A204.1 (cell line): ENCODE results near the gene FGF14.
A peak's percentile ranks its signal among the peaks of the same experiment; 100 is the strongest.

ENCODE experiments used
- FAIRE-seq: peaks from 2 replicates; lab custom pipeline; 2012; peaks lifted over from hg19 to GRCh38; lab: Jason Lieb, UNC

Gene FGF14

GRCh38 chr13:101783554-101783953 lies 618.3 kb downstream of the FGF14 start:
- no peak for FAIRE-seq

DNA sequence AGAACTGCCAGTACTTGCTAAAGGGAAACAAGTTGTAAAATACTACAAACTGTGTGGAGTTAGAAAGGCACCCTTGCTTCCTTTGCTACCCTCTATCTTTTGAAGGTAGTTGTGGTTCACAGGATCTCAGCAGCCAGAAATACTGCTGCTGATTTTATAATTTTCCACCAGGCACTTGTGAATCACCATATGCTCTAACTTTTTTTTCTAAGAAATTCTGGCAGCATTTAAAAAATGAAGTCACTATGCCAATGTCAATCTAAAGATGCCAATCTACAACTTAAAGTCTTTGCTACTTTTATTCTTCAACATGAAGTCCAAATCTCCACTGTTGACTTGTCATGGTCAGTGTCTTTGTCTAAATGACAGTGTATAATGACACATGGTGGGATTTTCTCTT lies 621.6 kb downstream of the FGF14 start:
- no peak for FAIRE-seq

- FAIRE-seq: peak; percentile 11
Measured at GRCh38 chr13:101779147-101779546, 622.7 kb downstream of the FGF14 start.

GRCh38 chr13:101775267-101775666 lies 626.6 kb downstream of the FGF14 start:
- no peak for FAIRE-seq

GRCh38 chr13:101774393-101774792 lies 627.5 kb downstream of the FGF14 start:
- FAIRE-seq: no peak

- no peak for FAIRE-seq
Measured at GRCh38 chr13:101773062-101773461, 628.8 kb downstream of the FGF14 start.

DNA sequence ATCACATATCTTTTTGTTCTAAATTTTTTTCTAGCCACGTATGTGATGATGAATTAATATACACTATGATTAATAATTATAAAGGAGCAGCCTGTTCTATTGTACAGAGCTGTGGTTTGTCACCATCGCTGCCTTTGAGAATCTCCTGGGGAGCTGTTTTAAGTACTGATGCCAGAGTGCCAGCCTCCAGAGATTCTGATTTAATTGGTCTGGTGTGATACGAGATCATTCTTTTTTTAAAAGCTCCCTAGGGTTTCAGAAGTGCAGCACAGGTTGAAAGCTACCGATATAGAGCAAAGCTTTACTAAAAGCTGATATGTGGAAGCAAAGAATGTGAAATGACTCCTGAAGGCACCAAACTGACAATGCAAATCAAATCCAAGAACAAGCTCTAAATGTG lies 634.7 kb downstream of the FGF14 start:
- no peak for FAIRE-seq

- no peak for FAIRE-seq
Measured at GRCh38 chr13:101763191-101763590, 638.7 kb downstream of the FGF14 start.

DNA sequence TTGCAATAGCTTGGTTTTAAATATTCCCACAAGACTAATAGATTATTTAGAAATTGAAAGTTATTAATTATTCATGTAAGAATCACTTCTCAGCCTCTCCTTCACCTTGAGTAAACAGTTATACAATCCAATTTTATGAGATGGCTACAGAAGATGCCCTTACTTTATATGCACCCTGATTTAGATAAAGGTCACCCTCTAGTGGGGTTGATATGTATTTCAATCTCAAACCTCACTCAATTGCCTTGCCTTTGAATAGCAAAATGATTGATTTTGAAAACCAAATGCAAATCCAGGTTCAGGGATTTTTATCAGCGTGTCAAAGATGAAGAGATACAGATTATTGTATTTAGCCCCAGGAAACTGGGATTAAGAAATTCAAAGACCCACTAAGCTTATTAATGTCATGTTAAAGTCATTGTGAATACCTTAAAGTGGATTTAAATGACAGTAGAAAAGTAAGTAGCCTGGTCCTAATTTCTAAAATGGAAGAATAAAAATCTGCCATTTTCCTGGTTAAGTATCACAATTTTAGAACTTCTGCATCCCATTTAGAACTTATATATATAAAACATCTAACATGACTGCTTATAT lies 644.3 kb downstream of the FGF14 start:
- peak; percentile 97 for FAIRE-seq

GRCh38 chr13:101755228-101755887 lies 646.5 kb downstream of the FGF14 start:
- FAIRE-seq: no peak

DNA sequence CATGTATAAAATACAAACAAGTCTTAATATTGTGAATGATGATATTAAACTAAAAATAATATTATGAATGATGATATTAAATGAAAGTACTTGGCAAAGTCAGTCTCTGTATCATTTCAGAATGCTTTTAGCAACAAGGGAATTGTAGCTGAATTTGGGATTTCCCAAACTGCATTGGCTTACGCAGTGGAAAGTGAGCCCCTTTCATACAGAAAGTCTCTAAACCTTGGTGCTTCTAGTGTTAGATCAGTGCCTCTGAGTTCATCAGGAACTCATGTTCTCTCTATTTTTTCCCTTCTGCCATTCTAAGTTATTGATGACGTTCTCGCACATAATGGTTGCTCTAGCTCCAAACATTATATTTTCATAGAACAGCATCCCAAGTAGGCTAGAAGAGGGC lies 649.4 kb downstream of the FGF14 start:
- no peak for FAIRE-seq

GRCh38 chr13:101751488-101751887 lies 650.4 kb downstream of the FGF14 start:
- FAIRE-seq: no peak

DNA sequence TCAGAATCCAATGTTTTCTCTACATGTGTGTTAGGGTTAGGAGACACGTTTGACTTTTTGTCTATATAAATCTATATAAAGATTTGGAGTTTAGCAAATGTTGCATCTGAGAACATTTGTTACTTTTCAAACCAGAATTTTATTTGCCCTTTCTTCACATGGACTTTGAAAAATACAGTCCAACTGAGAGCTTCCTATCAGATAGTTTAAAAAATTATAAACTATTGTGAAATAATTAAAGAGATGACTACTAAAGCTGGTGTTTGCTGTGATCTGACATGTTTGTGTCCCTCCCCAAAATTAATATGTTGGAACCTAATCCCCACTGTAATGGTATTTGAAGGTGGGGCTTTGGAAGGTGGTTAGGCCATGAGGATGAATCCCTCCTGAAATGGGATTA lies 652.3 kb downstream of the FGF14 start:
- no peak for FAIRE-seq

- no peak for FAIRE-seq
Measured at GRCh38 chr13:101747039-101747438, 654.8 kb downstream of the FGF14 start.

DNA sequence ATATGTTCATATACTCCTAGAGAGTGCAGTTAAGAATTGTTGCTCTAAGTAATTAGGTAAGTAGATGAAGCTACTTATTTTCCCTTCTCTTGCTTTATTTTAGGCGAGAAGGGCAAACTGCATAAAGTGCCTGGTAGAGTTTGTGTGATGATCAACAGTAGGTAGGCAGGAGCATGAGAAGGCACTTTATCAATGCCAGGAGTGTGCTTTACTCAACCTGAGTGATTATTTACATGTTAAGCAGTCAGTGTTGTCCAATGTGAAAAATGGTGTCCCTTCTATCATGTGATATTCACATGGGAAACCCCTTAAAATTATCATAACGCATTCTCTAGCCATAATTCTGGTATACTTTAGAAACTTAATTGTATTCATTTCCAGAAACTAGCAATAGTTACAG lies 655.3 kb downstream of the FGF14 start:
- no peak for FAIRE-seq

GRCh38 chr13:101739382-101740178 lies 662.3 kb downstream of the FGF14 start:
- FAIRE-seq: no peak

GRCh38 chr13:101738336-101738735 lies 663.5 kb downstream of the FGF14 start:
- no peak for FAIRE-seq

- FAIRE-seq: no peak
Measured at GRCh38 chr13:101736566-101736965, 665.3 kb downstream of the FGF14 start.

DNA sequence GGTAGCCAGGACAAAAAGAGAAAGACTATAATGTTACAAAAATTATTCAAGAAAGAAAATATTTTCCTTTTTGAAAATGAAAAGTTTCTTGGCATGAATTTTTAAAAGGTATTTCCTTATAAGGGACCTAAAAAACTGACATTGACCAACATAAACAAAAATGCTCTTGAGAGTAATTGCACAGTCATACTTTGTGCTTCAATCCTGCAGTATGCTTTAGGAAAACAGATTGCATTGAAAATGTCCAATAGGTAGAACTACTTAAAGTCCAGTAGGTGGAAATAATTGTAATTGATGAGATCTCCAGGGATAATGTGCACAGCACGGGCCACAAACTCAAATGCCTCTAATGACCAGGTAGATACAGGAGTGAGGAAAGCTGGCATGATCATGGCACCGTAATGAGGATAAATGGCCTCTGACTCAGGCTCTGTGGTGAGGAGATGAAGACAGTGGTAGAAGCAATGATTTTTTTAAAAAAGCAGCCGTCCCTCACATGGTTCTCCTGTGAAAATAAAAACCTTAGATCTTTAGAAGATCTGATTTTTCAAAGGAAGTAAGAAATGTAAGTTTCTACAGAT lies 671.3 kb downstream of the FGF14 start:
- no peak for FAIRE-seq

DNA sequence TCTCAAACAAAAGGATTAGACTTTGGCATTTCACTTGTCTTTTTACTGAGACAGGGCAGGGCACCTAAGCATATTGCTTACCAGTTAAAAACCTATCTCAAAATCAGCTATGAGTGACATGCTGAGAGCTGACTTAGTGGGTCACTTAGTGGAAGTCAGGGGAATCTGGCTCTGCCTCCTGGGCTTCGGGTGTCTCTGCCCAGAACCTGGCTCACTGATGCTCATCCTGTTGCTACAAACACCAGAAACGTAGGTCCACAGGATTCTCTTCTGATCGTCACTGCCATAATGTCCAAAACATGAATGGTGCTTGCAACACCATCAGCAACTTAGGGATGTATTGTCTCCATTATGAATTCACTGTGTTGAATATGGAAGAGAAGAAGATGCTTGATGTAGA lies 673.2 kb downstream of the FGF14 start:
- no peak for FAIRE-seq

GRCh38 chr13:101728021-101728420 lies 673.8 kb downstream of the FGF14 start:
- no peak for FAIRE-seq

- FAIRE-seq: peak; percentile 27
Measured at GRCh38 chr13:101727118-101727517, 674.7 kb downstream of the FGF14 start.

DNA sequence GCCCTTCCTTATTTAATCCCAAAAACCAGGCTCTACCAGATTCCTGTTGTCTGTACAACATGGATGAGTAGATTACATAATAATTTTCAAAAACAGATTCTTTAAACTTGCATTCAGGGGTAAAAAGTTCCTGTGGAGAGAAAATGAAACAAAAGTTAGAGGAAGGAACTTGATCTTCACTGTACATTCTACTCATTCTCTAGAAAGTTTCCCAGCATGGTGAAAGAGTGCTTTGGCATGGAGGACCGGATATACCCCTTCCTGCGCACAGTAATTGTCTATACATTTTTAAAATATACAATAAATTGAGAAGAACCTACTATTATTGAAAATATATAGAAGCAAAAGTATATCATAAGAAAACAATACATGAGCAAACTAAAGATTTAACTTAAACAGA lies 675.2 kb downstream of the FGF14 start:
- FAIRE-seq: no peak
